ENCODE measurements around the gene TNFRSF8.
"Not testable (repeated sequence)": the region's sequence is repeated elsewhere in the genome, so short reads cannot be mapped to it uniquely, and the experiment has no call there.

TNFRSF8 gene

GRCh38 chr1:12063141-12064072 is at the start of gene TNFRSF8:
TNFRSF8 (plus strand) TSS chr1:12063303; CDS start chr1:12063599, 296 bp downstream.
- no peak for DNase-seq

GRCh38 chr1:12014141-12014991 is 48.7 kb upstream of the TNFRSF8 start:
- DNase-seq, result no peak

GRCh38 chr1:12015001-12015491 is 48.1 kb upstream of the TNFRSF8 start:
- DNase-seq, result no peak

- DNase-seq, result no peak
Measured at GRCh38 chr1:12015499-12015898, 47.6 kb upstream of the TNFRSF8 start.

GRCh38 chr1:12016182-12016581 is 46.9 kb upstream of the TNFRSF8 start:
- no peak for DNase-seq

- no peak for DNase-seq
Measured at GRCh38 chr1:12019858-12020509, 43.1 kb upstream of the TNFRSF8 start.

GRCh38 chr1:12021616-12022015 is 41.5 kb upstream of the TNFRSF8 start:
- no peak for DNase-seq

- DNase-seq, result no peak
Measured at GRCh38 chr1:12022036-12022435, 41.1 kb upstream of the TNFRSF8 start.

- no peak for DNase-seq
Measured at GRCh38 chr1:12026586-12026985, 36.5 kb upstream of the TNFRSF8 start.

- no peak for DNase-seq
Measured at GRCh38 chr1:12028248-12028647, 34.9 kb upstream of the TNFRSF8 start.

- DNase-seq, result no peak
Measured at GRCh38 chr1:12028957-12029511, 34.1 kb upstream of the TNFRSF8 start.

GRCh38 chr1:12029720-12030339 is 33.3 kb upstream of the TNFRSF8 start:
- no peak for DNase-seq

- no peak for DNase-seq
Measured at GRCh38 chr1:12031039-12031980, 31.8 kb upstream of the TNFRSF8 start.

GRCh38 chr1:12032161-12032621 is 30.9 kb upstream of the TNFRSF8 start:
- DNase-seq, result no peak

- DNase-seq, result not testable (repeated sequence)
Measured at GRCh38 chr1:12033441-12033840, 29.7 kb upstream of the TNFRSF8 start.

GRCh38 chr1:12034381-12034801 is 28.7 kb upstream of the TNFRSF8 start:
- no peak for DNase-seq

GRCh38 chr1:12035312-12035711 is 27.8 kb upstream of the TNFRSF8 start:
- no peak for DNase-seq

- no peak for DNase-seq
Measured at GRCh38 chr1:12037486-12038355, 25.4 kb upstream of the TNFRSF8 start.

- no peak for DNase-seq
Measured at GRCh38 chr1:12038356-12039163, 24.5 kb upstream of the TNFRSF8 start.
